Measurements from ENCODE around the gene IGF1.

The IGF1 gene

GRCh38 chr12:102444093-102444492 lies 36.3 kb downstream of the IGF1 start:
- H3K4me2 ChIP-seq (ENCODE audit: insufficient read depth, low read length, poor library complexity, severe bottlenecking) = no peak overlapping the region
- no peak overlapping the region for H2BK15ac ChIP-seq (ENCODE audit: low read length)
- no peak for DNase-seq (ENCODE audit: low spot score)
- H4K91ac ChIP-seq (ENCODE audit: low read depth, low read length, poor library complexity) = no peak overlapping the region
- no CpG with 5 or more reads among the region's 3 CpGs for WGBS, 2 donors (ENCODE audit: extremely low coverage in 2 of 2, insufficient read length in 2 of 2, insufficient replicate concordance in 1 of 2)
- H2BK120ac ChIP-seq (ENCODE audit: low read depth, low read length) = no peak overlapping the region
- H2AFZ ChIP-seq (ENCODE audit: low read length) = no peak overlapping the region
- no peak overlapping the region for H3K18ac ChIP-seq (ENCODE audit: low read length)
- no peak overlapping the region for H3K14ac ChIP-seq (ENCODE audit: low read length)
- H2BK5ac ChIP-seq (ENCODE audit: low read length) = no peak overlapping the region
- no peak overlapping the region for H3K27ac ChIP-seq (replicated peaks; ENCODE audit: low read length)
- no peak overlapping the region for H2BK12ac ChIP-seq (ENCODE audit: low read length)
- no peak overlapping the region for H3K4ac ChIP-seq (ENCODE audit: low read length)
- H3K23ac ChIP-seq (ENCODE audit: low read depth, low read length, poor library complexity) = no peak overlapping the region
- H3K36me3 ChIP-seq (replicated peaks in 1 of 2; ENCODE audit: control insufficient read depth in 2 of 2, insufficient read depth in 2 of 2, low read length in 2 of 2) = no peaks in the 10 kb centered on the region
- H3K79me1 ChIP-seq (ENCODE audit: low read depth, low read length) = no peaks in the 10 kb centered on the region
- no peak overlapping the region for H3K4me3 ChIP-seq (ENCODE audit: low read length in 2 of 2)
- H3K9ac ChIP-seq (ENCODE audit: low read depth, low read length, poor library complexity) = no peak overlapping the region
- H3K4me1 ChIP-seq (ENCODE audit: control insufficient read depth in 2 of 2, insufficient read depth in 1 of 2, low read depth in 1 of 2, low read length in 2 of 2) = peaks cover 0 to under 1% of the 10 kb centered on the region in 2 donors
- H2AK5ac ChIP-seq (ENCODE audit: low read depth, low read length) = no peak overlapping the region
- H4K8ac ChIP-seq (ENCODE audit: low read depth, low read length) = no peak overlapping the region
- H3K9me3 ChIP-seq (replicated peaks in 1 of 2; ENCODE audit: control insufficient read depth in 2 of 2, insufficient read depth in 1 of 2, low read depth in 1 of 2, low read length in 2 of 2) = no peaks in the 10 kb centered on the region
- H3K27me3 ChIP-seq (ENCODE audit: control insufficient read depth in 3 of 3, insufficient read depth in 3 of 3, low read depth in 1 of 3, low read length in 3 of 3) = no peaks in the 10 kb centered on the region

GRCh38 chr12:102441077-102441596 lies 39.2 kb downstream of the IGF1 start:
- Histone ChIP-seq H4K8ac (ENCODE audit: low read depth, low read length) (no peak overlapping the region), H3K27me3 (ENCODE audit: control insufficient read depth in 3 of 3, insufficient read depth in 3 of 3, low read depth in 1 of 3, low read length in 3 of 3) (no peaks in the 10 kb centered on the region), H3K23ac (ENCODE audit: low read depth, low read length, poor library complexity) (no peak overlapping the region), H3K14ac (ENCODE audit: low read length) (no peak overlapping the region), H2AFZ (ENCODE audit: low read length) (no peak overlapping the region), H3K4me2 (ENCODE audit: insufficient read depth, low read length, poor library complexity, severe bottlenecking) (no peak overlapping the region), H3K9ac (ENCODE audit: low read depth, low read length, poor library complexity) (no peak overlapping the region), H3K4ac (ENCODE audit: low read length) (no peak overlapping the region), H2BK12ac (ENCODE audit: low read length) (no peak overlapping the region), H4K91ac (ENCODE audit: low read depth, low read length, poor library complexity) (no peak overlapping the region), H3K9me3 (replicated peaks in 1 of 2; ENCODE audit: control insufficient read depth in 2 of 2, insufficient read depth in 1 of 2, low read depth in 1 of 2, low read length in 2 of 2) (no peaks in the 10 kb centered on the region), H2AK5ac (ENCODE audit: low read depth, low read length) (no peak overlapping the region), H3K27ac (replicated peaks; ENCODE audit: low read length) (no peak overlapping the region), H3K79me1 (ENCODE audit: low read depth, low read length) (no peaks in the 10 kb centered on the region), H2BK15ac (ENCODE audit: low read length) (no peak overlapping the region), H3K18ac (ENCODE audit: low read length) (no peak overlapping the region), H3K4me3 (ENCODE audit: low read length in 2 of 2) (no peak overlapping the region), H2BK120ac (ENCODE audit: low read depth, low read length) (no peak overlapping the region), H3K36me3 (replicated peaks in 1 of 2; ENCODE audit: control insufficient read depth in 2 of 2, insufficient read depth in 2 of 2, low read length in 2 of 2) (no peaks in the 10 kb centered on the region), H3K4me1 (ENCODE audit: control insufficient read depth in 2 of 2, insufficient read depth in 1 of 2, low read depth in 1 of 2, low read length in 2 of 2) (peaks cover 0 to 5% of the 10 kb centered on the region in 2 donors), H2BK5ac (ENCODE audit: low read length) (no peak overlapping the region)
- no CpG with 5 or more reads among the region's 1 CpG for WGBS, 2 donors (ENCODE audit: extremely low coverage in 2 of 2, insufficient read length in 2 of 2, insufficient replicate concordance in 1 of 2)
- DNase-seq (ENCODE audit: low spot score) = no peak

DNA sequence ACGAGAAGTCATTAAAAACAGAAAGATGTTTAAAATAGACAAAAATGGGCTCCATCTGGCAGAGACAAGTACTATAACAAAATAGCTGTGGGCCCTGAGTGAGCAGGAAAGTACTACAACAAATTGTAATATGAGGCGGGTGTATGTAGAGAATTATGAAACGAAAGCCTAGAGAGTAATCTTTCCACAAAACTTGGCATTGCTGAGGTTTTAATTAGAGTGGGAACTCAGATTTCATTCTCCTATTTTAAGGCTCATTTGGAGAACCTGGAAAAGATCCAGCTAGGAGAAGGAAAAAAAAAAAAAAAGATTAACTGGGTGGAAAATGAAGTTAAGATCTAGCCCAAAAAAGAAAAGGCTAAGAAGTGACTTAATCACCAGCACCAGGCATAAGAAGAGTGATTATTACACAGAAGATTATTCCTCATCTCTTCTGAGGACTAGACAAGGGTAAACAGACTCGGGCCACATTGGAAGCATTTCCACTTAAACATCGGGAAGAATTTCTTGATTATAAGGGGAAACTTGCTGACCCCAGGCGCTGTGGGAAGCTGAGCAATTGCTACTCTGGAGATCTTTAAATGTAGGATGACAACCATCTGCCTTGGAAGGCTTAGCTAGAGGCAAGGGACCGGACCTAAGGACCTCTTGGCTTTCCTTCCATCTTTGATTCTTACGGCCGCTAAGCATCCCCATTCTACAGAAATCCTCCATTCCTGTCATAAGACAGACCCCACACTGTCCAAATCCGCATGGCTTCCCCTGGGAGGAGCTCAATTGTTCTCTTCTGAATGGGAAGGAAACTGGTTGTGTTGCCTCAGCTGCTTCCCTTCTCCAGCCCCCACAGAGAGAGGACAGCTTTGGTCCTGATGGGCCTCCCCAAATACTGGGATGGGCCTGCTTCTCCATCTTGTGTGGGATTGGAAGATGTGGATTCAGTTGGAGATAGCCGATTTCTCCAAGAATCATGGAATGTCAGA lies 40.6 kb downstream of the IGF1 start:
- Histone ChIP-seq H2BK12ac (ENCODE audit: low read length) (no peak overlapping the region), H3K9ac (ENCODE audit: low read depth, low read length, poor library complexity) (no peak overlapping the region), H3K36me3 (replicated peaks in 1 of 2; ENCODE audit: control insufficient read depth in 2 of 2, insufficient read depth in 2 of 2, low read length in 2 of 2) (no peaks in the 10 kb centered on the region), H3K4ac (ENCODE audit: low read length) (peak overlapping the region; percentile 6), H2BK15ac (ENCODE audit: low read length) (no peak overlapping the region), H3K23ac (ENCODE audit: low read depth, low read length, poor library complexity) (no peak overlapping the region), H2AFZ (ENCODE audit: low read length) (no peak overlapping the region), H3K18ac (ENCODE audit: low read length) (no peak overlapping the region), H3K9me3 (replicated peaks in 1 of 2; ENCODE audit: control insufficient read depth in 2 of 2, insufficient read depth in 1 of 2, low read depth in 1 of 2, low read length in 2 of 2) (no peaks in the 10 kb centered on the region), H3K79me1 (ENCODE audit: low read depth, low read length) (no peaks in the 10 kb centered on the region), H3K14ac (ENCODE audit: low read length) (no peak overlapping the region), H3K4me2 (ENCODE audit: insufficient read depth, low read length, poor library complexity, severe bottlenecking) (no peak overlapping the region), H4K8ac (ENCODE audit: low read depth, low read length) (no peak overlapping the region), H2BK120ac (ENCODE audit: low read depth, low read length) (no peak overlapping the region), H2BK5ac (ENCODE audit: low read length) (no peak overlapping the region), H3K4me3 (ENCODE audit: low read length in 2 of 2) (no peak overlapping the region), H3K27me3 (ENCODE audit: control insufficient read depth in 3 of 3, insufficient read depth in 3 of 3, low read depth in 1 of 3, low read length in 3 of 3) (no peaks in the 10 kb centered on the region), H4K91ac (ENCODE audit: low read depth, low read length, poor library complexity) (no peak overlapping the region), H2AK5ac (ENCODE audit: low read depth, low read length) (no peak overlapping the region), H3K27ac (replicated peaks; ENCODE audit: low read length) (no peak overlapping the region), H3K4me1 (ENCODE audit: control insufficient read depth in 2 of 2, insufficient read depth in 1 of 2, low read depth in 1 of 2, low read length in 2 of 2) (peaks cover 0 to 5% of the 10 kb centered on the region in 2 donors)
- WGBS, 2 donors (ENCODE audit: extremely low coverage in 2 of 2, insufficient read length in 2 of 2, insufficient replicate concordance in 1 of 2) = no CpG with 5 or more reads among the region's 11 CpGs
- DNase-seq (ENCODE audit: low spot score) = no peak

DNA sequence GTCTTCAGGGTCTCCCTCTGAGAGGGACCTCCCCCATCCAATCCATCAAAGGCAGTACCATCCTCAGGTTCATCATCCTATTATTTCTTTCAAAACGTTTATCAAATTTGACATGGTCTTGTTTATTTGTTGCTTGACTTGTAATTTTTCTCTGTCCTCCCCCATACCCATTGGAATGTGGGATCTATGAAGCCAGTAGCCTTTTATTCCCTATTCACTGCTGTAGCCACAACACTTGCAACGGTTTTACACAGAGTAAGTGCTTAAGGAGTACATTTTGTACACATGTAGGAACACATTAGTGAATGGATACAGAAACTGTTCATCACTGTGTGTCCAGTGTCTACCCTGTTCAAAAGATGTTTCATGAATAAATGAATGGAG lies 41.5 kb downstream of the IGF1 start:
- Histone ChIP-seq H3K4ac (ENCODE audit: low read length) (no peak overlapping the region), H3K4me2 (ENCODE audit: insufficient read depth, low read length, poor library complexity, severe bottlenecking) (no peak overlapping the region), H2BK5ac (ENCODE audit: low read length) (no peak overlapping the region), H3K4me1 (ENCODE audit: control insufficient read depth in 2 of 2, insufficient read depth in 1 of 2, low read depth in 1 of 2, low read length in 2 of 2) (peaks cover 0 to 5% of the 10 kb centered on the region in 2 donors), H3K23ac (ENCODE audit: low read depth, low read length, poor library complexity) (no peak overlapping the region), H3K14ac (ENCODE audit: low read length) (no peak overlapping the region), H2BK12ac (ENCODE audit: low read length) (no peak overlapping the region), H3K9ac (ENCODE audit: low read depth, low read length, poor library complexity) (no peak overlapping the region), H4K8ac (ENCODE audit: low read depth, low read length) (no peak overlapping the region), H3K9me3 (replicated peaks in 1 of 2; ENCODE audit: control insufficient read depth in 2 of 2, insufficient read depth in 1 of 2, low read depth in 1 of 2, low read length in 2 of 2) (no peaks in the 10 kb centered on the region), H3K79me1 (ENCODE audit: low read depth, low read length) (no peaks in the 10 kb centered on the region), H3K27ac (replicated peaks; ENCODE audit: low read length) (no peak overlapping the region), H2BK15ac (ENCODE audit: low read length) (no peak overlapping the region), H2AFZ (ENCODE audit: low read length) (no peak overlapping the region), H3K4me3 (ENCODE audit: low read length in 2 of 2) (no peak overlapping the region), H4K91ac (ENCODE audit: low read depth, low read length, poor library complexity) (no peak overlapping the region), H2BK120ac (ENCODE audit: low read depth, low read length) (no peak overlapping the region), H3K36me3 (replicated peaks in 1 of 2; ENCODE audit: control insufficient read depth in 2 of 2, insufficient read depth in 2 of 2, low read length in 2 of 2) (no peaks in the 10 kb centered on the region), H3K18ac (ENCODE audit: low read length) (no peak overlapping the region), H3K27me3 (ENCODE audit: control insufficient read depth in 3 of 3, insufficient read depth in 3 of 3, low read depth in 1 of 3, low read length in 3 of 3) (no peaks in the 10 kb centered on the region), H2AK5ac (ENCODE audit: low read depth, low read length) (no peak overlapping the region)
- DNase-seq (ENCODE audit: low spot score) = no peak
- no CpG with 5 or more reads among the region's 2 CpGs for WGBS, 2 donors (ENCODE audit: extremely low coverage in 2 of 2, insufficient read length in 2 of 2, insufficient replicate concordance in 1 of 2)
